ENCODE results near the gene CSNK2A3.
"Not testable (repeated sequence)": the region's sequence is repeated elsewhere in the genome, so short reads cannot be mapped to it uniquely, and the experiment has no call there.

Gene CSNK2A3
- total RNA-seq: 0.67 to 5.5 (median 2.8) reads per million in 9 experiments

DNA sequence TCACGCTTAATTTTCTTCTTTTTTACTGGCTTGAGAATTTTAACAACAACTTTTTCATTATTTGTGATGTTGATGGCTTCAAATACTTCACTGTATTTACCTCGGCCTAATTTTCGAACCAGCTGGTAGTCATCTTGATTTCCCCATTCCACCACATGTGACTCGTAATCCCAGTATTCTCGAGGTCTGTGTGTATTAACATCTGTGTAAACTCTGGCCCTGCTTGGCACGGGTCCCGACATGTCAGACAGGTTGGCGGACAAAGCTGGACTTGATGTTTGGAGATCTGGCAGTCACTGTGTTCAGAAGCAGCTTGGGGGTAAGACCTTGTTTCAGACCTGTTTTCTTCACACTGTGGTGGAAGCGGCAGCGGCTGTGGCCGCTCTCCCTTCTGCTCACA, at the start of gene CSNK2A3:
CSNK2A3 (minus strand) TSS at position 373 of the 400 bp plus-strand sequence; CDS start at position 242, 131 bp downstream.
- peaks cover 17 to 33% of the 10 kb centered on the region in 2 donors for H3K27me3 Mint-ChIP-seq
- not testable (repeated sequence) for H3K4me3 Mint-ChIP-seq; H3K36me3 Mint-ChIP-seq (ENCODE audit: insufficient read depth); H3K4me1 Mint-ChIP-seq (ENCODE audit: low read depth in 2 of 2); ATAC-seq (replicated peaks); DNase-seq; H3K27ac Mint-ChIP-seq; H3K9me3 Mint-ChIP-seq

- Mint-ChIP-seq H3K27me3 (peaks cover 24 to 58% of the 10 kb centered on the region in 2 donors), H3K9me3 (no peaks in the 10 kb centered on the region), H3K36me3 (ENCODE audit: insufficient read depth) (no peaks in the 10 kb centered on the region), H3K4me3 (no peak overlapping the region), H3K4me1 (ENCODE audit: low read depth in 2 of 2) (no peaks in the 10 kb centered on the region), H3K27ac (no peak overlapping the region)
- DNase-seq: no peak
- ATAC-seq (replicated peaks): no peak
These were observed 49.0 kb upstream of the CSNK2A3 start for GRCh38 chr11:11401960-11402535.

- Mint-ChIP-seq H3K9me3 (no peaks in the 10 kb centered on the region), H3K4me3 (no peak overlapping the region), H3K27me3 (peaks cover 28 to 62% of the 10 kb centered on the region in 2 donors), H3K27ac (no peak overlapping the region), H3K36me3 (ENCODE audit: insufficient read depth) (no peaks in the 10 kb centered on the region), H3K4me1 (ENCODE audit: low read depth in 2 of 2) (no peaks in the 10 kb centered on the region)
- ATAC-seq (replicated peaks) (no peak), DNase-seq (no peak)
These were observed 47.7 kb upstream of the CSNK2A3 start for GRCh38 chr11:11400635-11401232.

DNA sequence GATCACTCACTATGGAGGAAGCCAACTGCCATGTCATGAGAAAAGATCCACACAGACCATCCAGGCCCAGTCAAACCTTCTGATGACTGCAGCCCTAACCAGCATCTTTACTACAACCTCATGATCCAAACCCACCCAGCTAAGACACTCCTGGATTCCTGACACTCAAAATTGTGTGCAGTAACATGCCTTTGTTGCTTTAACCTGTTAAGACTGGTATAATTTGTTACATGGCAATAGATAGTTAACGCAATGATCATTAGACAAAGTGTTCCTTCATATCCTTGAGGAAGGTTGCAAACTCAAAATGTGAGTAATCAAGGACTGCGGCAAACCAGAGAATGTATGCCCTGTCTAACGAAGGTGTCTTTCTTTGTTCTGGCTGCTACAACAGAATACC, 47.1 kb upstream of the CSNK2A3 start:
- Mint-ChIP-seq H3K4me3 (no peak overlapping the region), H3K9me3 (no peaks in the 10 kb centered on the region), H3K27me3 (peaks cover 28 to 62% of the 10 kb centered on the region in 2 donors), H3K27ac (no peak overlapping the region), H3K4me1 (ENCODE audit: low read depth in 2 of 2) (no peaks in the 10 kb centered on the region), H3K36me3 (ENCODE audit: insufficient read depth) (no peaks in the 10 kb centered on the region)
- DNase-seq (no peak), ATAC-seq (replicated peaks) (no peak)

DNA sequence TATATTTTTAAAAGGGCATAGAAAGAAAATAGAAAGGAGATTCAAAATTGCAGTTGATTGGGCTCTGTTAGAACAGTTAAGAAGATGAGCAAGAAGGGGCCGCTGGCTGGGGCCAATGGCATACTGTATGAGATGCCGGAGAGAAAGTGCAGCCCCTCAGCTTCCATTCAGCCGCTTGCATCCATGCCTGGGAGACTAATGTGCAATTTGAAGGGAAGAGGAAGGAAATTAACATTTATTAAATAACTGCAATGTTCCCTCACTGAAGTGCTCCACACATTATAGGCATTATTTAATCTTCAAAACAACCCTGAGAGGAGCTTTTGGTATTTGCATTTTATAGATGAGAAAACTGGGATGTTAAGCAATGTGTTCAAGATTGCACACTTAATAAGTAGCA, 44.7 kb upstream of the CSNK2A3 start:
- Mint-ChIP-seq H3K27me3 (peaks cover 22 to 52% of the 10 kb centered on the region in 2 donors), H3K27ac (no peak overlapping the region), H3K36me3 (ENCODE audit: insufficient read depth) (no peaks in the 10 kb centered on the region), H3K9me3 (no peaks in the 10 kb centered on the region), H3K4me3 (no peak overlapping the region), H3K4me1 (ENCODE audit: low read depth in 2 of 2) (no peaks in the 10 kb centered on the region)
- DNase-seq (no peak), ATAC-seq (replicated peaks) (no peak)

DNA sequence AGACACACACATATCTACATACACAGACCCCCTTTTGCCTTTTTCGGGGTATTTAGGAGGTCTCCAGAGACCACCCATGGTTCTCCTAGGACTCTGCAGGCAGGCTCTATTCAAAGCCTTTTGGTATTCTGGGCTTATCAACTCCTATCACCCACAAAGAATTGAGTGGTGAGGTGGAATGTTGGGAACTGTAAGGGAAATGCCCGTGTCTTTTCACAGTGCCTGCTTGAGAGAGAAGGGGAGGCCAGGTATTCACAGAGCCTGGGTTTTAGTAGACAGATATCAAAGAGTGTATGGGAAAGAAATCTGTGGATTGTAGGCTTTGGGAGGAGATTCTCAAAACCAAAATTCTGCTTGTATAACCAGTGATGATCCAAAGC, 44.0 kb upstream of the CSNK2A3 start:
- no peak overlapping the region for H3K4me3 Mint-ChIP-seq
- no peaks in the 10 kb centered on the region for H3K36me3 Mint-ChIP-seq (ENCODE audit: insufficient read depth)
- no peaks in the 10 kb centered on the region for H3K4me1 Mint-ChIP-seq (ENCODE audit: low read depth in 2 of 2)
- ATAC-seq (replicated peaks) (no peak), DNase-seq (no peak)
- no peak overlapping the region for H3K27ac Mint-ChIP-seq
- peaks cover 22 to 48% of the 10 kb centered on the region in 2 donors for H3K27me3 Mint-ChIP-seq
- no peaks in the 10 kb centered on the region for H3K9me3 Mint-ChIP-seq

DNA sequence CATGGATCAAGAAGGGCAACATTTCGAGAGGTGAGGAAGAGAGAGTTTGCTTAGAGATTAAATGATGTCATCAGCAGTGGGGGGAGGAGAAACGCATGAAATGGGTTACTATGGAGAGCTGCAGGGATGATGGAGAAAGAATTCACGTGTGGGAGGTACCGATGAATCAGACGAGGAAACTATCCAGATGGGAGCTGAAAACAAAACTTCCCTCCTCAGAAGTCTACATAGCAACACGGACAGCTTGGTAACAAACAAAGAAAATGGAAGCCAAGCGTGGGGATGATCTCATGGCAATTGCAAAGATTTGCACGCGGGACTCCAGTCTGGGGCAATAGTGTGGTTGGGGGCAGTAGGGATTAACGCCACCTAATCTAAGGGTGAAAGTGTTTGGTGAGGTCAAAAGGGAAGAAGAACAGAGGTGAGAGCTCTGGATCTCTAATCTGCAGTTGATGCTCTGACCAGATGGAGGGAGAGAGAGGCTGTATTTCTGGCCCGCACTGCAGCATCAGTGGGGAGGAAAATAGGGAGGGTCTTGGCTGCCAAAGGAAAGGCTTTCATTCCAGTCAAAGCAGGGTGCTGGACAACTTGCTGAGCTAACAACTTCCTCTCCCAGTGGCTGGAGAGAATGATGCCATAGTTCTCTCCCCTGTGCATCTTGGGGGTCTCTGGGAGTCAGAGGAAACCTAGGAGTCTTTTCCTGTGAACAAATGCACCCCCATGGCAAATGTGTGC, 43.4 kb upstream of the CSNK2A3 start:
- ATAC-seq (replicated peaks) (no peak), DNase-seq (no peak)
- Mint-ChIP-seq H3K9me3 (no peaks in the 10 kb centered on the region), H3K27ac (no peak overlapping the region), H3K4me3 (no peak overlapping the region), H3K36me3 (ENCODE audit: insufficient read depth) (no peaks in the 10 kb centered on the region), H3K27me3 (peaks cover 22 to 49% of the 10 kb centered on the region in 2 donors), H3K4me1 (ENCODE audit: low read depth in 2 of 2) (no peaks in the 10 kb centered on the region)

DNA sequence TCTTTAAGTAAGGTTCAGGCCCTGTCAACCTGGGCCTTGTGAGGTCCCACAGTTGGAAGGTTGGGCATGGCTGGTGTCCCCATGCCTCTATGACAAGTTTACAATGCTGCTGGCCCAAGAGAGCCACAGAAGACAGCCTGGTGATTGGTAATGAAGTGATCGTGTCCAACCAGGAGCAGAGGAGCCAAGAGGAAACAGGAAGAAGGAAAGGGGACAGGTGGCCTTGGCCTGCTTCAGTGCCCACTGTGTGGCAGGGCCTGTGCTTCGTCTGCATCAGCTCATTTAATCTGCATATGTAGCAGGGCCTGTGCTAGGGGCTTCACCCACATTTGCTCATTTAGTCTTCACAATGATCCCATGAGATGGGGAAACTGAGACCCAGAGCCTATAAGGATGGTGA, 42.1 kb upstream of the CSNK2A3 start:
- DNase-seq (no peak), ATAC-seq (replicated peaks) (no peak)
- no peaks in the 10 kb centered on the region for H3K9me3 Mint-ChIP-seq
- H3K27me3 Mint-ChIP-seq: peaks cover 29 to 58% of the 10 kb centered on the region in 2 donors
- H3K4me3 Mint-ChIP-seq: no peak overlapping the region
- no peaks in the 10 kb centered on the region for H3K4me1 Mint-ChIP-seq (ENCODE audit: low read depth in 2 of 2)
- no peaks in the 10 kb centered on the region for H3K36me3 Mint-ChIP-seq (ENCODE audit: insufficient read depth)
- H3K27ac Mint-ChIP-seq: no peak overlapping the region

- no peaks in the 10 kb centered on the region for H3K36me3 Mint-ChIP-seq (ENCODE audit: insufficient read depth)
- no peak for ATAC-seq (replicated peaks)
- H3K4me3 Mint-ChIP-seq: no peak overlapping the region
- no peak for DNase-seq
- no peaks in the 10 kb centered on the region for H3K4me1 Mint-ChIP-seq (ENCODE audit: low read depth in 2 of 2)
- no peaks in the 10 kb centered on the region for H3K9me3 Mint-ChIP-seq
- H3K27ac Mint-ChIP-seq: no peak overlapping the region
- H3K27me3 Mint-ChIP-seq: peaks cover 32 to 62% of the 10 kb centered on the region in 2 donors
These were observed 41.2 kb upstream of the CSNK2A3 start for GRCh38 chr11:11394241-11394640.

- peaks cover 48 to 67% of the 10 kb centered on the region in 2 donors for H3K27me3 Mint-ChIP-seq
- ATAC-seq (replicated peaks): no peak
- H3K36me3 Mint-ChIP-seq (ENCODE audit: insufficient read depth): no peaks in the 10 kb centered on the region
- H3K9me3 Mint-ChIP-seq: no peaks in the 10 kb centered on the region
- no peak overlapping the region for H3K27ac Mint-ChIP-seq
- H3K4me3 Mint-ChIP-seq: no peak overlapping the region
- no peak for DNase-seq
- H3K4me1 Mint-ChIP-seq (ENCODE audit: low read depth in 2 of 2): no peaks in the 10 kb centered on the region
These were observed 38.9 kb upstream of the CSNK2A3 start for GRCh38 chr11:11391796-11392463.

GRCh38 chr11:11391169-11391568, 38.1 kb upstream of the CSNK2A3 start:
- no peak overlapping the region for H3K27ac Mint-ChIP-seq
- peaks cover 46 to 63% of the 10 kb centered on the region in 2 donors for H3K27me3 Mint-ChIP-seq
- DNase-seq (no peak), ATAC-seq (replicated peaks) (no peak)
- H3K36me3 Mint-ChIP-seq (ENCODE audit: insufficient read depth): no peaks in the 10 kb centered on the region
- no peak overlapping the region for H3K4me3 Mint-ChIP-seq
- H3K9me3 Mint-ChIP-seq: no peaks in the 10 kb centered on the region
- H3K4me1 Mint-ChIP-seq (ENCODE audit: low read depth in 2 of 2): no peaks in the 10 kb centered on the region

DNA sequence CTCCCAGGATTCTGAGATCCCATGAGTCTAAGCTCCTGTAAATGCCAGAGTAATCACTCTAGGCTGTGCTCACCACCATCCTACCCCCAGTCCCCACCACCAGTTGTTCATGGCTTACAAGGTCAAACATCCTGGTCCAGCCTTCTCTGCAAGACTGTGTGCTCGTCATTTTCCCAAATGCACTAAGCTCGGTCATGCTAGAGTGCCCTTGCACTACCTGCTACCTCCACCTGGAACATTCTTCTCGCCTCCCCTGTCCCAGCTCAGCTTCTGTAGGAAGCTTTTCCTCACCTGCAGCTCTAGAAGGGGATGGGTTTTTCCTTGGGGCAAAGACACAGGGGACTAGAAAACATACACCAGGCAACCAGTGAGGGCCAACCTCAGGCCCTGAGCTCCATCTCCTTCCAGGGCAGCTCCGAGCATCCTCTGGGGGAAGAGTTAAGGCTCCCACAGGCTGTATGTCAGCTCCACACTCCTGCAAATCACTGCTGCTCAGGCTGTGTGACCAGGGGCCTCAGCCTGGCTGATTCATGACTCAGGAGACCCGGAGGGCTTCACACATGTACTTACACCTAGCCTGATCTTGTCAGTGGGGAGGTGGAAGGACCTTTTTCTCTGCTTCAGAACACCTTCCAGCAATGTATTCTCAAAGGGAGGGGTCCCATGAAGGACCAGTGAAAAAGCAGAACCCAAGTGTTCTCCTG, 37.2 kb upstream of the CSNK2A3 start:
- no peak overlapping the region for H3K4me3 Mint-ChIP-seq
- H3K27me3 Mint-ChIP-seq: peaks cover 39 to 53% of the 10 kb centered on the region in 2 donors
- H3K36me3 Mint-ChIP-seq (ENCODE audit: insufficient read depth): no peaks in the 10 kb centered on the region
- no peaks in the 10 kb centered on the region for H3K9me3 Mint-ChIP-seq
- DNase-seq (no peak), ATAC-seq (replicated peaks) (no peak)
- H3K4me1 Mint-ChIP-seq (ENCODE audit: low read depth in 2 of 2): no peaks in the 10 kb centered on the region
- H3K27ac Mint-ChIP-seq: no peak overlapping the region

DNA sequence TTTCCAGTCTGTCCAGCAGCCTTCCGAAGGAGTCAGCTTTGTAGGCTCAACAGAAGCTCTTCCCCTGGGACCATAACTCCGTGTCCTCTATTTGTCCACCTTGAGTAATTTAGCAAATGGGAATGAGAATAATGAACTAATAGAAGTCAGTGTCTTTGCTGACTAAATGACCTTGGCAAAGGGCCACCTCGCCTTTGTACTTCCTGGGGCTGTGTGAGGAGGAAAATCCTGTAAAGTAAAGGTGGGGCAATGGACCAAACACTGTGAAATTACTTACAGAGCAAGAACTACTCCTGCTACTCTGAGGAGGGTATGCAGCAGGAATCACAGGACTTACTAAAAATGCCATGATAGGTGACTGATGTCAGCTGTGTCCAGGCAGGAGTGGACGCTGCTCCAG, 36.2 kb upstream of the CSNK2A3 start:
- DNase-seq (no peak), ATAC-seq (replicated peaks) (no peak)
- Mint-ChIP-seq H3K36me3 (ENCODE audit: insufficient read depth) (no peaks in the 10 kb centered on the region), H3K9me3 (no peaks in the 10 kb centered on the region), H3K27ac (no peak overlapping the region), H3K4me3 (no peak overlapping the region), H3K27me3 (peaks cover 34 to 47% of the 10 kb centered on the region in 2 donors), H3K4me1 (ENCODE audit: low read depth in 2 of 2) (no peaks in the 10 kb centered on the region)
